Liver (tissue), 9 donors: ENCODE results near the gene LGR4. TPM values are rescaled to one million over a fixed set of nuclear protein-coding genes. Genes with fewer than 3 reads are reported as not detected.

Source experiments
- DNase-seq: peaks from one replicate; pipeline ENCODE4 v3.0.0-alpha.2; 2017; ENCODE audit warnings: low spot score
- H3K27ac ChIP-seq, 2 donors: one replicate each; pipeline ENCODE4 v1.7.0; 2013; ENCODE audit warnings: inconsistent platforms in 2 of 2, low read length in 2 of 2, control low read depth in 1 of 2, low read depth in 1 of 2, mild to moderate bottlenecking in 1 of 2
- H3K27me3 ChIP-seq, 4 donors: one replicate each; pipeline versions ENCODE4 v1.6.1 to v1.7.0; 2013; ENCODE audit warnings: low read length in 3 of 4, inconsistent platforms in 1 of 4, mild to moderate bottlenecking in 1 of 4, moderate library complexity in 1 of 4; ENCODE audit not compliant: control insufficient read depth in 4 of 4, insufficient read depth in 4 of 4
- H3K36me3 ChIP-seq, 4 donors: one replicate each; pipeline versions ENCODE4 v1.6.1 to v1.7.0; 2013; ENCODE audit warnings: low read length in 3 of 4, mild to moderate bottlenecking in 3 of 4, low read depth in 1 of 4, moderate library complexity in 1 of 4; ENCODE audit not compliant: control insufficient read depth in 4 of 4, insufficient read depth in 3 of 4
- H3K4me1 ChIP-seq, 4 donors: one replicate each; pipeline versions ENCODE4 v1.6.1 to v1.7.0; 2013; ENCODE audit warnings: low read length in 3 of 4, mild to moderate bottlenecking in 3 of 4, moderate library complexity in 1 of 4; ENCODE audit not compliant: control insufficient read depth in 4 of 4, insufficient read depth in 4 of 4
- H3K4me3 ChIP-seq, 3 donors: one replicate each; pipeline versions ENCODE4 v1.6.1 to v1.7.0; 2013; ENCODE audit warnings: low read length in 3 of 3, control low read depth in 1 of 3, low read depth in 1 of 3, mild to moderate bottlenecking in 1 of 3
- H3K9ac ChIP-seq, 2 donors: one replicate each; pipeline ENCODE4 v1.7.0; 2013; ENCODE audit warnings: low read length in 2 of 2, mild to moderate bottlenecking in 2 of 2, moderate library complexity in 2 of 2, control low read depth in 1 of 2, low read depth in 1 of 2
- H3K9me3 ChIP-seq, 4 donors: one replicate each; pipeline versions ENCODE4 v1.6.1 to v1.7.0; 2013; ENCODE audit warnings: low read length in 3 of 4; ENCODE audit not compliant: control insufficient read depth in 4 of 4
- ATF3 ChIP-seq: IDR thresholded peaks from 2 replicates; pipeline ENCODE4 v1.6.1; 2016; ENCODE audit warnings: antibody characterized with exemption
- CTCF ChIP-seq: fragments of 150-350 bp; IDR thresholded peaks from 2 replicates; pipeline ENCODE4 v1.5.1; 2017; ENCODE audit warnings: improper control_type of control experiment, low read depth, low read length; ENCODE audit not compliant: missing input control
- EGR1 ChIP-seq, 2 donors: IDR thresholded peaks; 2 replicates each; pipeline ENCODE4 v1.6.1; 2016 to 2018; ENCODE audit warnings: antibody characterized with exemption in 2 of 2, low read depth in 2 of 2
- FOXA1 ChIP-seq: IDR thresholded peaks from 2 replicates; pipeline ENCODE4 v1.6.1; 2016; ENCODE audit warnings: antibody characterized with exemption
- FOXA2 ChIP-seq: IDR thresholded peaks from 2 replicates; pipeline ENCODE4 v1.6.1; 2016; ENCODE audit warnings: antibody characterized with exemption
- HNF4A ChIP-seq, 2 donors: conservative IDR thresholded peaks; 2 replicates each; pipeline ENCODE4 v1.6.1; 2016; ENCODE audit warnings: antibody characterized with exemption in 2 of 2, mild to moderate bottlenecking in 2 of 2
- HNF4G ChIP-seq: IDR thresholded peaks from 2 replicates; pipeline ENCODE4 v1.6.1; 2016; ENCODE audit warnings: antibody characterized with exemption
- NR2F2 ChIP-seq: IDR thresholded peaks from 2 replicates; pipeline ENCODE4 v1.6.1; 2016; ENCODE audit warnings: antibody characterized with exemption
- RAD21 ChIP-seq, 2 donors: IDR thresholded peaks; 2 replicates each; pipeline ENCODE4 v1.6.1; 2016; ENCODE audit warnings: antibody characterized with exemption in 2 of 2, mild to moderate bottlenecking in 2 of 2
- RXRA ChIP-seq, 2 donors: IDR thresholded peaks; 2 replicates each; pipeline ENCODE4 v1.6.1; 2017 to 2018; ENCODE audit warnings: antibody characterized with exemption in 2 of 2, mild to moderate bottlenecking in 1 of 2
- SP1 ChIP-seq: IDR thresholded peaks from 2 replicates; pipeline ENCODE4 v1.6.1; 2018; ENCODE audit warnings: antibody characterized with exemption, mild to moderate bottlenecking
- TAF1 ChIP-seq: conservative IDR thresholded peaks from 2 replicates; pipeline ENCODE4 v1.6.1; 2016; ENCODE audit warnings: antibody characterized with exemption, mild to moderate bottlenecking
- YY1 ChIP-seq: IDR thresholded peaks from 2 replicates; pipeline ENCODE4 v1.6.1; 2016; ENCODE audit warnings: antibody characterized with exemption, mild to moderate bottlenecking
- WGBS: extraction: QIAGEN DNeasy Blood & Tissue Kit; methylation state at CpG from one replicate; pipeline ENCODE4 v1.1.7; 2013; 5-methylcytosine and 5-hydroxymethylcytosine counted together
- polyA plus RNA-seq, 2 donors: library from polyadenylated mRNA; stranded (reverse) in 1 of 2; unstranded in 1 of 2; fragments of 200-250 nt in 1 of 2; fragments of >200 nt in 1 of 2; fragmentation: Nextera tagmentation in 1 of 2; extraction: Ambion mirVana in 1 of 2; gene quantifications; one replicate each; pipeline versions ENCODE4 v1.2.1 to v1.2.3, GENCODE V29; 2013 to 2015
- total RNA-seq, 2 donors: library from RNA; depleted of rRNA; stranded (reverse); fragments of >200 nt; gene quantifications; one replicate each; pipeline ENCODE4 v1.2.3, GENCODE V29; 2014
- TF ChIP-seq, protein P1 (sequence below): IDR thresholded peaks from 2 replicates; pipeline ENCODE4 v1.6.1; 2016; ENCODE audit warnings: antibody characterized with exemption
- TF ChIP-seq, protein P2 (sequence below): IDR thresholded peaks from 2 replicates; pipeline ENCODE4 v1.6.1; 2016; ENCODE audit warnings: antibody characterized with exemption, mild to moderate bottlenecking
- donor health status: healthy.
- donor health status: healthy.
- donor health status: healthy.
- donor health status: healthy.
- donor health status: healthy.

Gene LGR4
- total and polyA plus RNA-seq, 4 donors: 13.7 to 95.3 (median 42.5) TPM

GRCh38 chr11:27506200-27507182 lies 33.9 kb upstream of the LGR4 start, which contains the start of gene LIN7C (continued):
- TF ChIP-seq, protein P1, sequence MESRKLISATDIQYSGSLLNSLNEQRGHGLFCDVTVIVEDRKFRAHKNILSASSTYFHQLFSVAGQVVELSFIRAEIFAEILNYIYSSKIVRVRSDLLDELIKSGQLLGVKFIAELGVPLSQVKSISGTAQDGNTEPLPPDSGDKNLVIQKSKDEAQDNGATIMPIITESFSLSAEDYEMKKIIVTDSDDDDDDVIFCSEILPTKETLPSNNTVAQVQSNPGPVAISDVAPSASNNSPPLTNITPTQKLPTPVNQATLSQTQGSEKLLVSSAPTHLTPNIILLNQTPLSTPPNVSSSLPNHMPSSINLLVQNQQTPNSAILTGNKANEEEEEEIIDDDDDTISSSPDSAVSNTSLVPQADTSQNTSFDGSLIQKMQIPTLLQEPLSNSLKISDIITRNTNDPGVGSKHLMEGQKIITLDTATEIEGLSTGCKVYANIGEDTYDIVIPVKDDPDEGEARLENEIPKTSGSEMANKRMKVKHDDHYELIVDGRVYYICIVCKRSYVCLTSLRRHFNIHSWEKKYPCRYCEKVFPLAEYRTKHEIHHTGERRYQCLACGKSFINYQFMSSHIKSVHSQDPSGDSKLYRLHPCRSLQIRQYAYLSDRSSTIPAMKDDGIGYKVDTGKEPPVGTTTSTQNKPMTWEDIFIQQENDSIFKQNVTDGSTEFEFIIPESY: peak; percentile 99
- TF ChIP-seq CTCF: no peak

- Histone ChIP-seq H3K9ac (peak overlapping the region; percentile 89 to 99), H3K27ac (peak overlapping the region; percentile 89 to 97), H3K9me3 (no peaks in the 10 kb centered on the region), H3K4me1 (peaks cover 4 to 20% (median 18%) of the 10 kb centered on the region in 4 donors), H3K36me3 (peaks cover 1 to 11% (median 4%) of the 10 kb centered on the region in 4 donors), H3K4me3 (peak overlapping the region; percentile 63 to 100 (median 71)), H3K27me3 (no peaks in the 10 kb centered on the region)
- WGBS: 5% methylated on average over 5 of the region's 5 CpGs
- TF ChIP-seq EGR1 (IDR thresholded peaks at IDR 0.05; ENCODE audit: low read depth in 2 of 2) (no peak), HNF4A (conservative IDR thresholded peaks at IDR 0.05) (no peak), HNF4G (no peak), SP1 (no peak), YY1 (no peak), CTCF (no peak), NR2F2 (no peak), TAF1 (no peak), RAD21 (IDR thresholded peaks at IDR 0.05) (no peak), ATF3 (no peak), RXRA (IDR thresholded peaks at IDR 0.05) (no peak), FOXA1 (no peak), FOXA2 (no peak)
- TF ChIP-seq, protein P1: no peak
- TF ChIP-seq, protein P2, sequence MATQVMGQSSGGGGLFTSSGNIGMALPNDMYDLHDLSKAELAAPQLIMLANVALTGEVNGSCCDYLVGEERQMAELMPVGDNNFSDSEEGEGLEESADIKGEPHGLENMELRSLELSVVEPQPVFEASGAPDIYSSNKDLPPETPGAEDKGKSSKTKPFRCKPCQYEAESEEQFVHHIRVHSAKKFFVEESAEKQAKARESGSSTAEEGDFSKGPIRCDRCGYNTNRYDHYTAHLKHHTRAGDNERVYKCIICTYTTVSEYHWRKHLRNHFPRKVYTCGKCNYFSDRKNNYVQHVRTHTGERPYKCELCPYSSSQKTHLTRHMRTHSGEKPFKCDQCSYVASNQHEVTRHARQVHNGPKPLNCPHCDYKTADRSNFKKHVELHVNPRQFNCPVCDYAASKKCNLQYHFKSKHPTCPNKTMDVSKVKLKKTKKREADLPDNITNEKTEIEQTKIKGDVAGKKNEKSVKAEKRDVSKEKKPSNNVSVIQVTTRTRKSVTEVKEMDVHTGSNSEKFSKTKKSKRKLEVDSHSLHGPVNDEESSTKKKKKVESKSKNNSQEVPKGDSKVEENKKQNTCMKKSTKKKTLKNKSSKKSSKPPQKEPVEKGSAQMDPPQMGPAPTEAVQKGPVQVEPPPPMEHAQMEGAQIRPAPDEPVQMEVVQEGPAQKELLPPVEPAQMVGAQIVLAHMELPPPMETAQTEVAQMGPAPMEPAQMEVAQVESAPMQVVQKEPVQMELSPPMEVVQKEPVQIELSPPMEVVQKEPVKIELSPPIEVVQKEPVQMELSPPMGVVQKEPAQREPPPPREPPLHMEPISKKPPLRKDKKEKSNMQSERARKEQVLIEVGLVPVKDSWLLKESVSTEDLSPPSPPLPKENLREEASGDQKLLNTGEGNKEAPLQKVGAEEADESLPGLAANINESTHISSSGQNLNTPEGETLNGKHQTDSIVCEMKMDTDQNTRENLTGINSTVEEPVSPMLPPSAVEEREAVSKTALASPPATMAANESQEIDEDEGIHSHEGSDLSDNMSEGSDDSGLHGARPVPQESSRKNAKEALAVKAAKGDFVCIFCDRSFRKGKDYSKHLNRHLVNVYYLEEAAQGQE: no peak
- DNase-seq: no peak
Measured at GRCh38 chr11:27505781-27506180, 33.2 kb upstream of the LGR4 start.
